Non-pigmented ciliary epithelial cell (primary cell): Measurements from ENCODE around the gene DOK4.

Experiments
- DNase-seq: peaks from one replicate; pipeline ENCODE4 v3.0.0-alpha.2; 2010; ENCODE audit warnings: low read depth

Gene DOK4

DNA sequence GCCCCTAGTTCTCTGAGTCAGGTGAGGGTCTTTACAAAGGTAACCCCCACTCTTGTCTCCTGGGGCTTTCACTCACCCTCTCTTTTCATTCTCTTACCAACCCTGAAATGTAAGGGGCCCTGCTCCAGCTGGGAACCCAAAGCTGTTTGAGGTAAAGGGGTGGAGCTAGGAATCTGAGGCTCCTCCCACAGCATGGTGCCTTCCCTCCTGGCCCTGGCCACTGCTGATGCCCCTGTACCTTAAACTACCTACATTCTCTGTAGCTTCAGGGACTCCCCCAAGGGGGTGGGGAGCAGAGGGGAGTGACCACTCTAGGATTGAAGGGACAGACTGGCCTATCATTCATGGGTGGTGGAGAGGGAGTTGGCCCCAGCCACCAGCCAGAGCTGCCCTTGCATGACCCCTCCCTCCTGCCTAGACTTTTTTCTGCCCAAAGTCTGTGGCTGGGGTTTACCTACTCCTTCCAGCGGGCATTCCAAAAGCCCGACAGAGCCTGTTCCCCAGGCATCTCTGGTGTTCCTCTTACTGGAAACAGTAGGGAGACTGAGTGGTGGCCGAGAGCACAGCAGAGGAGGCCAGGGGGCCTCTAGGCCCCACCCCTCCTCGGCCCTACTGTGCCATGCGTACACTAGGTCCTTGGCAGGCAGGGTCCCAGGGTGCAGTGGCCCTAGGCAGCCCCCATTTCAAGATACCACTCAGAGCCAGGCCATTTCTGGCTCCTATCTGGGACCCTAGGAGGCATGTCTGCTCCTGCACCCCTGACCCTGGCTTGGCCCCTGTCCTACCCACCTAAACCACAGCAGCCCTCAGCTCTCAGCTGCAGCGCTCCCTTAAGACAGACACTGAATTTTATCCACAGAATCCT, 9.5 kb downstream of the DOK4 start:
- DNase-seq, result no peak

DNA sequence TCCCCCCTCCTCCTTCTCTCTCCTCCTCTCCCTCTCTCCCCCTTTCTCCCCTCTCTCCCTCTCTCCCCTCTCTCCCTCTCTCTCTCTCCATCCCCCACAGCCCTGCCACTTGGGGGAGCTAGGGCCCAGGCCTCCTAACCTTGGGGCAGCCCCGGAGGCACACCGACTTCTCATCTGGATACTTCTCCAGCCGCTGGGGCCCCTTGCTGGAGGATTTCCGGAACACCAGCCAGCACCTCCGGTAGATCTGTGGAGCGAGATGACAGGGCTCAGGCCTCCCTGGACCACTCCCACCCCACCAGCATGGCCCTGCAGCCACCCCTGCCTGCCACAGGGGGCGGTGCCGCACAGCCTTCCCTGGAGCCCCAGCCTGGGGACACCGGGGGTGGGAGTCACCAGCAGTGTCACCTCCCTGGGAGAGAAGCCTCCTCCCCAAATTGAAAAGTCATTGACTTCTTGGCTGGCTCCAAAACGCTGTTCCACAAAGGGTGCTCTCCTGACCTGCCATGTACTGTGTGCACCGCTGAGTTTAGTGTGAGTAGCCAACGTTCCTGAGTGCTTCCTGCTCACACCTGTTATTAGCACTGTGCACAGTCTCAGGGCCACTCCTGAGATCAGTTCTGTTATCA, 10.5 kb downstream of the DOK4 start:
- DNase-seq, result no peak

DNA sequence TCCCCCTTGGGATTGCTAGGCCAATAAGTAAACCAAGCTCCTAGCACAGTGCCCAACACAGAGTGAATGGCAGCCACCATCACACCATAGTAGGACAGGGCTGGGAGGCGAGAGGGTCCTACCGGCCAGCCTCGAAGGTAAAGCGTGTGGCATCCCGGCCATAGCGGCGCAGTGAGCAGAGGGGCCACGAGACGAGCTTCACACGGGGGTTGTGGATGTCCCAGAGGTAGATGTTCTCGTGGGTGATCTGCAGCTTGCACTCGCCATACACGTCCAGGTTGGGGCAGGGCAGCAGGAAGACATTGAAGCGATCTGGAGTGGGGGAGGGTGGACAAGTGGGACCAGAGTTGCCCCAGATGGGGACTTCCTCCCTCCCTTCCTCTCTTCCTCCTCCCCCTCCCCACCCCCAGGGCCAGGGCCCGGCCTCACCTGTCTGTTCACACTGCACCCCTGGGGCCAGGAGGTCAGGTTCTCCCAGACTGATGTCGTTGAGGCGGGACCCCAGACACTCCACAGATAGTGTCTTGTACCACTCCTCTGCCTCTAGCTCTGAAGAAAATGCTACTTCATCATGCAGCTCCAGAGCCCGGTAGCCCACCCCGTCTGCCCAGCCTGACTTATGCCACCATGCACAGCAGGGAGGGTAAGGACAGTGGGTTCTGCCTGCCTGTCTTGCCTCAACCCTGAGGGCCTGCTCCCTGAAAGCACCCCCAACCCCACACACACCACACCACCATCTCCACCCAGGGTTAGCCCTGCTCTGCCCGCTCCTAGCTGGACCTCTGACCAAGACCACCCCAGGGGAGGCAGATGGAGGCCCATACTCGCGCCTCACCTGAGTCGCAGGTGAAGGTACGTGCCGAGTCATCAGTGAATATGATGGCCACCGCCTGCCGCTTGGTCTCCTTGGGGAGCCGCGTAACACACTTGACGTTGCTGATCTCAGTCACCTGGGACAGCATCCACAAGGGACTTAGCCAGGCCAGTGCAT, 11.3 kb downstream of the DOK4 start:
- no peak for DNase-seq

DNA sequence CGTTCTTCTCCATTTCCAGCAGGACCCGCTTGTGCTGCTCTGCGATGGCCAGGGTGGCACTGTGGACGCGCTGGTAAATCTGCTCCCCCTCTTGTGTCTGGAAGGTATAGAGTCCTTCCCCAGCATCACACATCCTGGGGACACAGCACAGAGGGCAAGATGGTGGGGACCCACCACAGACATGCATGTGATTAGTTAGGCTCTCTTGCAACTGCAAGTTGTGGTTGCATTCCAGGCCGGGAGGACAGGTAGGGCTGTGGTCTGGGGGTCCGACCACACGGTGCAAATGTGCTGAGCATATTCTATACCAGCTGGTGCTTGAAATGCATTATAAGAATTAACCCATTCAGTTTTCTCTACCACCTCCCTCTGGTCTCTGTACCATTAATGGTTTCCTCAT, 12.4 kb downstream of the DOK4 start:
- no peak for DNase-seq

DNA sequence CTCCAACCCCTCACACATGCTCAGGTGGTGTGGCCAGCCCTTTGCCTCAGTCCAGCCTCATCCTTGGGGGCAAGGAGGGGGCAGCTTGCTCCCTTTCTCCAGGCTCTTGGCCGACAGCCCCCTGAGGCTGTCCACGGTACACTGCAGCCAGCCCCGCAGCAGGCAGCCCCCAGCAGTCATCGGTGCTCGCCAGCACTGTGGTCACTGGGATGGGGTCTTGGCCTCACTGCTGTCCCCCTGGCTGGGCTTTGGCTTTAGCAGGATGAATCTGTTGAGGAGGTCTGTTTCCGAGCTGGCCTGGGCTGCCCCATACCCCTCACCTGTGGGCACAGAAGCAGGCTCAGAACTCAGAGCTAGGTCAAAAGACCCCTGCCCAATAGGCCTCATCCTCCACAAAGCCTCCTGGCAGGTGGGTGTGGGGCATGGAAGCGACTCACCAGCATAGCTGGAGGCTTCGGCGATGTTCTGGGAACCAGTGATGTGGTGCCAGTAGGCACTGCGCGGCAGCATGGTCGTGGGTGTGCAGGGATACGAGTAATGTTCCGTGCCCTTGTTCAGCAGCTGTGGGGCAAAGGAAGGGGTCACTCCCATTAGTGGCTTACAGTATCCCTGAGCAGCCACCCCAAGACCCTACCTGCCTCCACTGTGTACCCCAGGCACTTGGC, 13.0 kb downstream of the DOK4 start:
- DNase-seq, result no peak

DNA sequence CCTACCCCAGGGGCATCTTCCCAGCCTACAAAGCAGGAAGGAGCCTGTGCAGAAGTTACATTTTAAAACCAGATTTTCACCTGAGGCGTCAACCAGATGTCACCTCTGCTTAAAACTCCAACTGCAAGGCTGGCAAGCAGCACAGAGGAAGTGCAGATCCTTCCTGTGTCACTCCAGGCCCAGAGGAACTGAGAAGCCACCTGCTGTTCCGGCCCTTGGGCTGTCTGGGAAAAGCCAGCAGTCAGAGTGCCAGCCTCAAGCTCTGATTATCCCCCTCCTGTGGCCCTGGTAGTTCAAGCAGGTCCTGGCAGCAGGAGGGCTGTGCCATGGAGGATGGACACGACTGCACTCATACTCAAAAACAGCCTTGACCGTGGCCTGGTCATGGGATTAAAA, 13.6 kb downstream of the DOK4 start:
- DNase-seq, result no peak

DNA sequence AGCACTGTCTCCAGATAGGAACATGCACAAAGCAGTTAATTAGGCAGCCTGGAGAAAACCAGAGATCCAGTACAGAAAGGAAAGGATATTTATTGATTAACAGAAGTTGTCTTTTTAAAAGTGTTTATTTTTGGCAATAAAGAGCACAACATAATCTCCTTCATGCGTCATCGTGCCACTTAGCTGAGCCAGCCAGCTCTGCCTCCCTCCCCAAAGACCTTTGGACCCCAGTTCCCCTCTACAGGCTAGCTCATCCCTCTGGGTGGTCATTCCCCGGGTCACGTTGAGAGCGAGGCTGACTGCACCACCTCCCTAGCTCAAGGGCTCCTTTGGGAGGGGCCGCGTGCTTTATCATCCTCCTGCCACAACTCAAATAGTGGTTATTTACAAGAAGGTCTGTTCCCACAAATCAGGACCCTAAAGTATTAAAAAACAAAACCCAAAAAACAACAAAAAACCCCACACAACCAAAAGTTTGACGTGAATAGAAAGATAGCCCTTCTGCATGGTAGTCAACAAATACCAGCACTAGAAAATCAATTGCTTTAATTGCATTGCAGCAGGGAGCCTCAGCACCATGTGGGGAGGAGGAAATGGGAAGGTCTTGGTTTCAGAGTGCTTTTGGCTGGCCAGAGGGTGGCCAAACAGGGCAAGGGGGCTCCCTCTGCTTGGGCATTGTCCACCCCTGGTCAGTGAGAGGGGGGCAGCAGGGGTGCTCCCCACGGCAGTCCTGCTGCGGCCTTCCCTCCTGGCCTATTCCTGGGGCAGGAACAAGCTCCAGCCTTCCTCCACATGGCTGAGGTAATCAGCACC, 14.2 kb downstream of the DOK4 start:
- no peak for DNase-seq

DNA sequence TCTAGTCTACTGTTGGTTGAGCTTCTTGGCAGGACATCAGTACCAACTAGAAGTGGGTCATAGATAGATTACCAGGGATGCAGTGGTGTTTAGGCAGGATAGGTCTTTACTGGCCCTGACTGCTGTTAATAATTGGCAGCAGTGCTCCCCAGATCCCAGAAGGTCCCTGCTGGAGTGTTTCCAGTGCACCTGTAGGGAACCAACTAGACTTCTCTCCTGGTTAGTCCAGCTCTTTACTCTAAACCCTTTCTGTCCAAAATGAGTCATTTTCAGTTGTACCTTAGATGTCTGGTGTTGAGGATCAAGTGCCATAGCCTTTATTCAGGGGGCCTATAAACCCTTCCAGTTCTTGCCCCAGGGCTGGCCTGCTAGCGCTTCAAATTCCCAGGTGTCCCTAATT, 15.1 kb downstream of the DOK4 start:
- DNase-seq, result no peak

DNA sequence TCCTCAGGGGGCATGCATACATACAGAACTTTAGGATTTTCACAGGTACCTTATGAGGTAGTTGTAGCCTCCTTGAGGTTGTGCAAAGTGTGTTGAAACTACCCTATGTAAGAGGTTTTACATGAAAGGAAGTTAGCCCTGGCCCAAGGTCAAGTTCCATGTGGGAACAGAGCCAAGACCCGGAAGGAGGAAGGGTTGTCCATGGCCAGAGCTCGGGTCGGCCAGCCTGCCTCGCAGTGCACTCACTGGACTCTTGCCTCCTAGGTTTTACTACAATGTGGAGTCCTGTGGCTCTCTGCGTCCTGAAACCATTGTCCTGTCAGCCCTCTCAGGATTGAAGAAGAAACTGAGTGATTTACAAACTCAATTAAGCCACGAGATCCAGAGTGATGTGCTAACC, 15.6 kb downstream of the DOK4 start:
- DNase-seq, result no peak

DNA sequence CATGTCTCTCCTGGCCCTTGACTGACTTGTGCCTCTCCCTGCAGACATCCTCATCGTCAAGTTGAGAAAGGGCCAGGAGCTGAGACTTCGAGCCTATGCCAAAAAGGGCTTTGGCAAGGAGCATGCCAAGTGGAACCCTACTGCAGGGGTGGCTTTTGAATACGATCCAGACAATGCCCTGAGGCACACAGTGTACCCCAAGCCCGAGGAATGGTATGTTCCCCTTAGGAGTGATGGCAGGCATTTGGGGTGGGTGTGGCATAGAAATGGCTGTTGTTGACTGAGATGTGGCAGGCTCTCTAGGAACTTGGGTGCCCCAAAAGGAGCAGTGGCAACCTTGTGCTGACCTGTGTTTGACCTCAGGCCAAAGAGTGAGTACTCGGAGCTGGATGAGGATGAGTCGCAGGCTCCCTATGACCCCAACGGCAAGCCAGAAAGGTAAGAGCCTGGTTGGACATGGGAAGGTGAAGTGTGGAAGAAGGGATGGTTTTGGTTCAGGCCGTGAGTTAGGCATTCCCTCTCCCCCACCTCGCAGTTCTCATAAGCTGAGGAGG, 16.3 kb downstream of the DOK4 start:
- DNase-seq, result no peak

DNA sequence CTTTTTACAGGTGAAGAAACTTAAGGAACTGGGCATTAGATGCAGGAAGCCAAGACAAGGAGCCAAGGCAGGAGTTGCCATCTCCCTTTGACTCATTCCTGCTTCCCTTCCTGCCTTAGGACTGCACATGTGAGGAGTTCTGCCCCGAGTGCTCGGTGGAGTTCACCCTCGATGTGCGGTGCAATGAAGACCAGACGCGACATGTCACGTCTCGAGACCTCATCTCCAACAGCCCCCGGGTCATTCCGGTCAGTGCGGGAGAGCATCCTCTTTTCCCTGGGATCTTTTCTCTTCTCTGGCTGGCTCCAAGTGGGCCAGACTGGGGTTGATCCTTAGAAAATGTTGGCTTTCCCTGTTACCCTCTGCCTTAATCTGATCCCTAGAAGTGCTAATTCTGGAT, 17.2 kb downstream of the DOK4 start:
- DNase-seq, result no peak

DNA sequence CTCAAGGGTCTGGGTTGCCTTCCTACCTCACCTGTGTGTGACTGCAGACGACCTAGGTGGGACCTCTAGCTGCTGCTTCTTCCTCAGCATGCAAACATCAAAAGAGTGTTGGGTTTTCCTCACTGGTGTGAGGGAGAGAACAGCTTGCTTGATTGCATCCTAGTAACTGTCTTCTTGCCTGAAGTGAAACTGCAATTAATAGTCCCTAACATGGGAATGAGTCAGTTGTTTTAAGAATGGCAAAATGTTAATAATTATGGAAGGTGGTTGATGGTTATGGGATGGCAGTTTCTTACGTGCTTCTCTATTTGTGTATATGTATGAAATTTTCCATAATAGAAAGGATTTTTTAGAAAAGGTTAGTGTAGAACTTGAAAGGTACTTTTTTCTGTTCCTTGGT, 17.9 kb downstream of the DOK4 start:
- no peak for DNase-seq

DNA sequence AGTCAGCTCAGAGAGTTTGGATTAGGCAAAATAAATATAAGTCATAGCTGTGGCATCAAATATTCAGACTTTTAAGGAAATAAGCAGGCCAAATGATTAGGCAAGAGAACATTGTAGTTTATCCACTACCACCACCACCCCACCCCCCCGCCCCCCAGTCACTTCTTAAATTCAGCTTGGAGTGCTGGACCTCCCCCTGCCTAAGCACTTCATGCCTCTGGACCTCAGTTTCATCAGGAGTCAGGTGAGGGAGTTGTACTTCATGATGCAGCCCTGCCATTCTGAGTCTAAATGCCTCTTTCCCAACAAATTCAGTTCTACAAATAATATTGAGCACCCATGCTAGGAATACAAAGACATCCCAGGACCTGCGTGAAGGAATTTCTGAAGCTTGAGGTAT, 21.8 kb downstream of the DOK4 start:
- DNase-seq, result no peak

DNA sequence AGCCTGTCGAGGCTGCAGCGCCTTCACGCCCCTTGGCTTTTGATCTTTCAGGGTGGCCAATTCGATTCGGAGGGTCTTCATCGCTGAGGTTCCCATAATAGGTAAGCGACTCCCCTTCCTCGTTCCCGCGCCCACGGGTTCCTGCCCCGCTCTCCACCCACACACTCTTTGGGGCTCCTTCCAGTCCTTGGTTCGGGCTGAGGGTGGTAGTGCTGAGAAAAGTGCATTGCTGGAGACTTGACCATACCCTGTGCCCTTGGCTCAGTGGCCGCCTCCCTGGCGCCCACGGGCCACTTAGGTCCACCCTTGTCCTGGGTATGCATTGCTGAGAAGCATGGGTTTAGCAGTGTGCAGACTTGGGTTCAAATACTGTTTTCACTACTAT, 23.3 kb downstream of the DOK4 start:
- DNase-seq, result no peak

DNA sequence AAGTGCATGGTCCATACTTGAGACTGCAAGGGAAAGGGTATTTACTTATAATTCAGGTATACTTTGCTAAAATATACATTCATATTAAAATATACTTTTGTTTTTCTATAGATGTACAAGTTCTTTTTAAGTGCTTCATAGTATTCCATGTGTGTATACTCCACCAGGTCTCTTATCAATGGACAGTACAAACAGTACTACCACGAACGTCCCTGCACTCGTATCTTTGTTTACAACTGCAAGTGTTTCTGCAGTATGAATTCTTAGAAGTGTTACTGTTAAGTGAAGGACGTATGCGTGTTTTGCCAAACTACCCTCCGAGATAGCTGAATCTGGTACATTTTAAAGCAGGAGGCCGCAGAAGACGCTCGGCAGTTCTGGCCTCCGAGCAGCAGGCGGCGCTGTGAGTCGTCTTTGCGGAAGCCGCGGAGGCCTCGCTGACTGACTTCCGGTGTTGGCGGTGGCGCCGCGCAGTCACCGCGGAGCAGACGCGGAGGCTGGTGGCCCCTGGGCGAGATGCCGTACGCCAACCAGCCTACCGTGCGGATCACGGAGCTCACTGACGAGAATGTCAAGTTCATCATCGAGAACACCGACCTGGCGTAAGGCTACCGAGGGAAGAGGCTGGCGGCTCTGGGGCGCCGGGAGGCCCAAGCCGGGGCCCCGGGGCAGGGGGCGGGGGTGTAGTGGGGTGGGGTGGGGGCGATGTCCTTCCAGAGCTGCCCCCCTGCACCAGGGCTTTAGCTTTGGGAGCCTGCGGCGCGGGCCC, 23.9 kb downstream of the DOK4 start, which contains the start of gene POLR2C:
Gene POLR2C, plus strand, starts transcription at position 471 of the 769 bp plus-strand sequence. Its CDS starts 46 bp downstream, at position 517.
- no peak for DNase-seq

DNA sequence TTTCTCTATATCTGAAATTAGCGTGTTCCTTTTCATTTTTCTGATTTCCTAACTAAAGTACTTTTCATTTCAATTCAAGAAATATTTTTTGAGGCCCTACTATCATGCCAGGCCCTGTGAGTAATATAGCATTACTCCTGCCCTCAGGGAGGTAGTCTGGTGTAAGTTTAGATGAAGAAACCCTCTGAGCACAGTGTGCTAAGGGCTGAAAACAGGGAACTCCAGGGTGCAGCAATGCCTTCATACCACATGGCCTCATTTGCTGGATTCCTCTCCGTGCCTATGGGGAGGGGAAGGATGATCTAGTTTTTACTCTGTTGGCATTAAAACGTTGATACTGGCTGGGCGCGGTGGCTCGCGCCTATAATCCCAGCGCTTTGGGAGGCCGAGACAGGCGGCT, 34.3 kb downstream of the DOK4 start:
- DNase-seq, result no peak

DNA sequence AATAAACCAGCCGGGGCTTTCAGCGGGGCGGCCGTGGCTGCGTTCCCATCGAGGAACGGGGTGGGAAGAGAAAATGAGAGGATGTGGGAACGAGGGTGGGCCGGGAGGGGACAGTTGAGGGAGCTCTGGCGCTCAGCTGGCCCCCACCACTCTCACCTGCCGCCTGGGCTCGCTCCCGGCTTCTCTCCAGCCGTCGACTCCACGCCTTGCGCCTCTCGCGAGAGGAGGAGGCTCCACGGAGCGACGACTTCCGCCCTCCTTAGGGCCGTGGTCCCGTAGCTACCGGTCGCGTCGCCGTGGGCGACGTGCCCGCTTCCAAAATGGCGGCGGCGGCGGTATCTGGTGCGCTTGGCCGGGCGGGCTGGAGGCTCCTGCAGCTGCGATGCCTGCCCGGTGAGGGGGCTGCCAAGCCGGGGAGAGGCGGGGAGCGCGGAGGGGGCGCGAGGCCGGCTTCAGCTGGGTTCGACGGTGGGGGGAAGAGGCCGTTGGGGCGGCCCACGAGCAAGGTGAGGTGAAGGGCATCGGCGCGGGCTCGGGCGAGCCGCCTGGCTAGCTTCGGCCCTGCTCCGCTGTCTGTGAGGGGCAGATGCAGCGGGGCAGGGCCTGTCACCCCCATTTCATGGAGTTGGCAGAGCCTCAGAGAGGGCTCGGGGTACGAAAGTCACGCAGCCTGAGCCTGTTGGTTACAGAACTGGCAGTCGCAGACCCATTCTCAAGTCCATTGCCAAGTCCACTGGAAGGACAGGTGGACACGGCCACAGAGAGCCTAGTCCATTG, 38.9 kb downstream of the DOK4 start, which contains the start of the genes CIAPIN1 and COQ9:
Gene CIAPIN1, minus strand, starts transcription at position 200 of the 777 bp plus-strand sequence. CDS start 6,457 bp downstream, outside the sequence.
Gene COQ9, plus strand, starts transcription at position 294 of the 777 bp plus-strand sequence. Its CDS starts 27 bp downstream, at position 321.
- peak; percentile 60 for DNase-seq

DNA sequence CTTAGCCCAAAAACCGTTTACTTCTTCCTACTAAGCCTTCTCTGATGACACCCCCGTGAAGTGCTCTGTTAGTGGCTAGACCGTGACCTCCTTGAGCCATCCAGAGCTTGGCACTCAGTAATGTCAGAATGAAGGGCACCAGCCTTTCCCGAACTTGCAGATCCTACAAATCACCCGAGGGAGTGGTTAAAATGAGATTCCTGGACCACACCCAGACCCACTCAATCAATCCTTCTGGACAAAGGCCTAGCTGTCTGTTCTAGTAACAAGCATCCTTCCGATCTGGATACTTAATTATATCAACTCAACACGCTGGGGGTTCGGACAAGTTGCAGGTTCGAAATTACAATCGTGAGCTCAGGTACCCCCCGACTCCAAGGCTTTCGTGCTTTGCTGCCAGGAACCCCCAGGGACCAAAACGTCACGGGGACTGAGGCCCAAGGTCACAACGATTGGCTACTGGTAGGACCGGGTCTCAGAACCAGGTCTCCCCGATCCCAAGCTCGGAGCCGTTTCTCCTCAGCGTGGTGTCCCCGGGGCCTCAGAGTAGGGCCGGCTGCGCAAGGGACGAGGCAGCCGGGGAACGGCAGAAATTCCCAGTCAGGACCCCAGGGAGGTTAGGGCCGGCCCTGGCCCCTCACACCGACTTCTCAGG, 39.6 kb downstream of the DOK4 start:
- DNase-seq, result no peak
